Measurements from ENCODE around the gene SETD3.

The SETD3 gene

DNA sequence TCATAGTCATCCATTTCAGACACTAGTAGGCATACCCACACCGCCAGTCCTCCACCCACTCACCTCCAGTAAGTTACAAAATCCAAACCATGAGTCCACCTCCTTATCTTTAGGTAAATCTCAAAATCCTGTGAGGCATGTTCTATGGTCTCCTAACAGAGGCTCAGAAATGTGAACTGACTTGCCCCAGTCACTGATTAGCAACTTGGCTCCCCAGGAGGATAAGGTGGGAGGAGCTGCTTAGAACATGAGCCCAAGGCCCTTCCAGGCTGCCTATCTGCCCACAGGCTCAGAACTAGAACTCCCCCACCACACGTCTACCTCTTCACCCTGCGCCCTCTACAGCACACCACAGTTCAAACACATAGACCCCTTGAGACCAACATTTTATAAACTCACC lies 19.9 kb downstream of the SETD3 start:
- no peak for DNase-seq (ENCODE audit: low read depth in 2 of 2)

DNA sequence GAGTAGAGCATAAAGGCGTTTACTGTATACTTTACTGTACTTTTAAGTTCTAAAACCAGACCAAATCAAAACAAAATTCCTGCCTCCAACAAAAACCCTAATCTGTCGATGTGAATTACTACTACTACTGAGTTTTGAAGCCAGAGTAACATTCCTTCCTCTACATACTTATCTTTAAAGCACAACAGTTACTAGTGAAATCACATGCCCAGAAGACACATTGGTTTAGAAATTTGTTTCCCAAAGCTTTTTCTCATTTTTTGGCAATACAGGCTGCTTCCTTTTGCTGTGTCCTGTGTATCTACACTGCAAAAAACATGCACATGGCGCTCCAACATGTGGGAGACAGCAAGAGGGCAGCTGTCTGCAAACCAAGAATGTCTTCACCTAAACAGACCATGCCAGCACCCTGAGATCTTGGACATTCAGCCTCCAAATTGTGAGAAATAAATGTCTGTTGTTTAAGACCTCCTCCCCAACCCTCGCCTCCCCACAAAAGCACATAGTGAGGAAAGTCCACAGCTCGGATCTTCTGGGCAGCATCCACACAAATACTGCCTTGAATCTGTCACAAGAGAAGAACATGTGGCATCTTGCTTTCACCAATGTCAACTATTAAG lies 21.1 kb downstream of the SETD3 start:
- DNase-seq (ENCODE audit: low read depth in 2 of 2) = no peak

- no peak for DNase-seq (ENCODE audit: low read depth in 2 of 2)
Measured at GRCh38 chr14:99454246-99454645, 26.4 kb downstream of the SETD3 start.

DNA sequence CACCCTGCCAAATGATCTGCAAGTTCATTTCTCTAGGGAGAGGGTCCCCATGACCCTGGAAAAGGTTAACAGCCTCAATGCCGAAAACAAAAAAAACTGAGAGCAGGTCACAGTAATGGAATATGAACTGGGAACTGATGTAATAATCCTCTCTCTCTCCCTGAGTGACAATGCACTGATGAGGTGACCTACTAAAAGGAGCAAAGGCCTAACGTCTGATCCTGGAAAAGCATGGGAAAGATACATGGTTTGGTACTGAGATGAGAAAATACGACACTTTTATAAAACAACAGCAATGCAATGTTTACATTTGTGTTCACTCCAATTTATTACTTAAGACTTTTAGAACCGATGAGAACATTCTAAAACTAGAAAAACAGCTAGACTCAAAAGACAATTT lies 27.7 kb downstream of the SETD3 start:
- no peak for DNase-seq (ENCODE audit: low read depth in 2 of 2)

DNA sequence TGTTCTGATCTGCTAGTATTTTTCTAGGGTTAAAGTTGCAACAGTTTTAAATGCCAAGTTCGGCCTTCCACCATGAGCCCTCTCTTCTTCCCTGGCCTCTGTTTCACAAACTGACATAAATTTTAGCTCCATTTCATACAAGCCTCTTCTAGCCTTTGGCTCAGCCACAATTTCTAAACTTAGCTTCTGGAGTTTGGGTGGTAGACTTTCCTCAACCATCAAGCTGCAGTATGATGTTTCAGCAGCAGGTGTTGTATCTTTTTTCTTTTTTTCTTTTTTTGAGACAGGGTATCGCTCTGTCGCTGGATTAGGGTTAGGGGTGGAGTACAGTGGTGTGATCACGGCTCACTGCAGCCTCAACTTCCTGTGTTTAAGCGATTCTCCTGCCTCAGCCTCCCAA lies 29.4 kb downstream of the SETD3 start:
- no peak for DNase-seq (ENCODE audit: low read depth in 2 of 2)

GRCh38 chr14:99450266-99450665 lies 30.4 kb downstream of the SETD3 start:
- no peak for DNase-seq (ENCODE audit: low read depth in 2 of 2)

DNA sequence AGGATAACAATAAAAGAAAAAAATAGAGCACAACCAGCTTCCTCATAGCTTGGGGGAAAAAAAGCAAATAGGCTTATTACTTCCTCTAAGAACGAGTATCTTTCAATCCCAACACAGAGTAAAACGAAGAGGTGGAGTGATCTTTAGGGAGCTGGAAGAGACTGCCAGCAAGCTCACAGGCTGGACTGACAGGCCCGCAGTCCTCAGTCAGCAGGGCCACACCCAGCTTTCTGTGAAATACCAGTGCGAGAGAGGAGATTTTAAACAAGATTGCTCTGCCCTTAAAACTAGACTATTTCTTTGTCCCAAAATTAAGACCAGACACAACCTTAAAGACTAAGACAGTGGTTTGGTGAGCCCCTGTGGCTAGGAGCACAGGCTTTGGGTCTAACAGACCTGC lies 32.9 kb downstream of the SETD3 start:
- DNase-seq (ENCODE audit: low read depth in 2 of 2) = no peak

DNA sequence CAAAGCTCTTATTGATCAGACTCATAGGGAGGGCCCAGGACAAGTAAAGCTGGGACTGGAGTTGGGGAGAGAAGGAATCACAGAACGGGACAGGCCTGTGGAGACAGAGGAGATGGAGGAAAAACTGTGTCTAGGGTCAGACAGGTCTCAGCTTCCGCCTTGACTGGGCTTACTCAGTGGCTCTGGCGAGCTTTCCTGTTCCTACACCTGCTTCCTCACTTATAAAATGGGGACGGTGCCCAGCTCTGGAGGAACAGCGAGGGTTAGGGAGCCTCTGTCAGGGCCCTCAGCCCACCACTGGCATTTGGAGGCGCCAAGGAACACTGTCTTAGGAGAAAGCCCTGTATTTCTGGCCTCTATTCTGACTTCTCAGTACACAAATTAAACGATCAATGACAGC lies 34.7 kb downstream of the SETD3 start:
- no peak for DNase-seq (ENCODE audit: low read depth in 2 of 2)

DNA sequence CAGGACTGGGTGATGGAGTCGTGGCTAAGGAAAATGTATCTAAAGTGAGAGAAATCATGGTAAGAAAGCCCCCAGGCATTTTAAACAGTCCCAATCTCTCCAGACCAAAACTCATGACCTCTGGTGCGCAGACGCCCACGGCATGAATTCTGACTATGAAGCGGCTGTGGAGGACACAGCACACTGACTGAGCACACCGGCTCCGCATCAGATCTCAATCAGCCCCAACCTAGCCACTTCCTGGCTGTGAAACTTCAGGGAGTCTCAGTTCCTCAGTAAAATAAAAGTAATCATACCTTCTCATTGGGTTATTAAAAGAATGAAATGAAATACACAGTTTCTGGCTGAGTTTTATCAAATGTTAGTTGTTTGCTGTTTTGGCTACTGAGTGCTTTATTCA lies 38.7 kb downstream of the SETD3 start:
- DNase-seq (ENCODE audit: low read depth in 2 of 2) = no peak

DNA sequence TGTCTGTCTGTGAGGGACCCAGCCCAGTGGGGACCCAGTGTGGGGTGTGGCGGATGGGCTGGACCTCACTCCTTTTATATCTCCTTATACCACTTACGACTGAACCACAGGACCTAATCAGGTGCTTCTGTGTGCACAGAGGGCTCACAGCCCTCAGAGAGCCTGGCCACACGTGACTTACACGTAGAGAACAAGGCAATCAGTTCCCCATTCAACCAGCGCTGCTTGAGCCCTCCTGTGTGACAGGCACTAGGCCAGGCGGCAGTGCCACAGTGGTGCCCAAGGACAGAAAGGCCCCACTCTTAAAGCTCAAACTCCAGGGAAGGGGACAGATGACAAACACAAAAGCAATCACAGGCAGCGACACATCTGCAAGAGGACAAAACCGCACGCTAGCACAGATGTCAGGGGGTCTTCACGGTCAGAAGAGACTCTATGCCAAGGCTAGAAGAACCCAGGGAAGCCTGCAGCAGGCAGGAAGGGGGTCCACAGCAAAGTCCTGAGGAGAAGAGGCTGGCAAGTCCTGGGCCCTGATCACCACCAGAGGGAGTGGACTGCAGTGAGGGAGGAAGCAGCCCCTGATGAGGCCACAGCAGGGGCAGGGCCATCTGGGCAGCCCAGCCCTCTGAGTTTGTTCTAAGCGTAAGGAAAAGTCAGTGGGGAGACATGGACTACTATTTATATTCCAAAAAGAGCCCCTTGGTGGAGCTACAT lies 39.3 kb downstream of the SETD3 start:
- DNase-seq (ENCODE audit: low read depth in 2 of 2) = no peak

DNA sequence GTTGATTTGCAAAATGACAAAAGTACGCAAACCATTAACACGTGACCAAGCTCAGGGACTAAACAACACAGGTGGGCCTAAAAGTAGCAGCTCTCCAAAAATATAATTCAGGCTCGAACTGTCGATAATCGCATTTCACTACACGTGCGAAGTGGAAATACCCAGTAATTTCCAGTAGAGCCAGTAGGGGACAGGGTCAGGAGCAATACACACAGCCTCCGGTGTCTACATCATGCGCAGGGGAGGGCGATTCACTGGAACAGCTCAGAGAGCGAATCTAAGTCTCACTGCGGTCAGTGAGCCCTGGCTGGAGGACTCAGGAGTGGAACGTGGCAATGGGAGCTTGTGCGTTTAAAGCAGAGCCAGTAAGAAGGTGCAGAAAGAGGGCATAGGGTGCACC lies 40.4 kb downstream of the SETD3 start:
- no peak for DNase-seq (ENCODE audit: low read depth in 2 of 2)

- DNase-seq (ENCODE audit: low read depth in 2 of 2) = no peak
Measured at GRCh38 chr14:99437706-99438105, 43.0 kb downstream of the SETD3 start.

- no peak for DNase-seq (ENCODE audit: low read depth in 2 of 2)
Measured at GRCh38 chr14:99436247-99437180, 44.1 kb downstream of the SETD3 start.

- DNase-seq (ENCODE audit: low read depth in 2 of 2) = no peak
Measured at GRCh38 chr14:99435327-99435726, 45.3 kb downstream of the SETD3 start.

DNA sequence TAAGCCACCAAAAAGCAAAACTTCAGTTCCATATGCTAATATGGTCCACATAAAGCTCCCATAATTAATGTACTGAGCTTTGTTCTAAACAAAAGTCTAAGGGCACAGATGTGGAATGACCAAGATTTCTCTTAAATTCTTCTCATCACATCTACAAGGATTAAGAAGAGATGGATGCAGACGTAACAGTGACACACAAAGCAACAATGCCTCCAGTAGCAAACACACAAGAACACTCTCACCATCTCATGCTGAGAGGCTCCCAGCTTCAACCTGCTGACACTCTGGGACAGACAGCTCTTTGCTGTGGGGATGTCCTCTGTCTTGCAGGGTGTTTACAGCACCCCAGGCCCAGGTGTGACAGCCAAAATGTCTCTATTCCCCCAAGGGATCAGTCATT lies 48.2 kb downstream of the SETD3 start:
- DNase-seq (ENCODE audit: low read depth in 2 of 2) = no peak

GRCh38 chr14:99431986-99432385 lies 48.7 kb downstream of the SETD3 start:
- no peak for DNase-seq (ENCODE audit: low read depth in 2 of 2)

GRCh38 chr14:99430491-99430890 lies 50.2 kb downstream of the SETD3 start:
- DNase-seq (ENCODE audit: low read depth in 2 of 2) = no peak

DNA sequence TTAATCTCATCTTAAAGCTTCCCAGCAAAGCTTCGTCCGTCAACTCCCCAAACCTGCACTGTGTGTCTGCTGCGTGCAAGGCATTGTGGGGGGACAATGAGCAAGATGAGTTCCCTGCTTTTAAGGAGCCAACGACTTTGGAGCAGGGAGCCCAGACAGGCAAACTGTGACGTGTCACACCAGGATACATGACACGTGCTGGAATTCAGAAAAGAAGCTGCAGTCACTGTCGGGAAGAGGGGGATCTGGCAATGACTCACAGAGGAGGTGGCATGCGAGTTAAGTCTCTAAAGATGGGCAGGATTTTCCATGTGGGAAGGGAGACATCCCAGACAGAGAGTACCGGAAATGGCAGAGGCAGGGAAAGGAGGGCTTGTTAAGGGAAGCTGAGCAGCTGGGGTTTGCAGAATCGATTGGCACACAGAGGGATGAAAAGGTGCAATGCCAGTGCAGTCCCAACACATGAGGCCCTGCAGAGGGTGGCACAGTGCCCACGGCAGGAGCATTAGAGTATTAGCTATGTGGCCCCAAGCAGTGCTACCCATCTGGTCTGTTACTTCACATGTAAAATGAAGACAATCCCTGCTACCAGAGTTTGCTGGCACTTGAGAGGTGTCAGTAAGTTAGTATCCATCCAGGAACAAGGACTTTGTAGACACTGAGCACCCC lies 52.9 kb downstream of the SETD3 start:
- peak; percentile 67 to 70 for DNase-seq (ENCODE audit: low read depth in 2 of 2)

DNA sequence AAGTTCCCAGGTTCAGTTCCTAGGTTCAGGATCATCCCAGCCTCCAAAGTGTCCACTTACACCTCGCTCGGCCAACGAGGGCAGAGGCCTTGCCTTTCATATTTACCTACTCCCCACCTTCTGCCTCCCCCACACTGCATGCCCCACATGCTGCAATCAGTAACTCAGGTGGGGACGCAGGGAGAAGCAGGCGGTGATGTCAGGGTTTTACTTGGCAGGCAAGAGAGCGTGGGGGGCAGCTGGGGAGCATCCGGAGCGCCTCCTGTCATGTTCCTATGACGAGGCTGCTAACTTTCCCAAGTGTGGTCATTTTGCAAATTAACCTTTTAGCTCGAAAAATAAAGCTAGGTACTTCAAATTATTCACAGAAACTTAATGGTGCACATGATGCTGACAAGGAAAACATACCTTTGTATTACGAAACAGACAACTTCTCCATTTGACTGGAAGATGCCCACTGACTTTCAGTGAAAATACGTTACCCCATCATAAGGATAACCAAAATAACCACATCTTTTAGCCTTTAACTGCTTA lies 53.8 kb downstream of the SETD3 start:
- no peak for DNase-seq (ENCODE audit: low read depth in 2 of 2)

- no peak for DNase-seq (ENCODE audit: low read depth in 2 of 2)
Measured at GRCh38 chr14:99426265-99426664, 54.4 kb downstream of the SETD3 start.

DNA sequence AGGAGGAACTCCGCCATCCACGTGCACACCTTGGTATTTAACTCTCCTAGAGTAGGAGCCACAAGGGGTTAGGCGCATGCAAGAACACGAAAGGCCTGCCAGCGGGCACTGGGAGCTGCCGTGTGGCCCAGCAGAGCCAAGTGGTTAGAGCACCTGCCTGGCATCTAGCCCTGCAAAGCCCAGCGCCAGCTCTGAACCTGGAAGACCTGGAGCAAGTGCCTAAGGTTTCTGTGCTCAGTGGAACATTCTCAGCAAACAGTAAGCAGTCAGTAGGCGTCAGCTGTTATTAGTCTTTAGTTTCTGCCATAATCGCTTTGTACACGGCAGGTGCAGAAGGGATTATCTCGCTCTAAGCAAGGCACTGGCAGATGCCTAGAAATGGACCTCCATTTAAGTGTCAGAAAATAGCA lies 55.4 kb downstream of the SETD3 start:
- DNase-seq (ENCODE audit: low read depth in 2 of 2) = no peak

DNA sequence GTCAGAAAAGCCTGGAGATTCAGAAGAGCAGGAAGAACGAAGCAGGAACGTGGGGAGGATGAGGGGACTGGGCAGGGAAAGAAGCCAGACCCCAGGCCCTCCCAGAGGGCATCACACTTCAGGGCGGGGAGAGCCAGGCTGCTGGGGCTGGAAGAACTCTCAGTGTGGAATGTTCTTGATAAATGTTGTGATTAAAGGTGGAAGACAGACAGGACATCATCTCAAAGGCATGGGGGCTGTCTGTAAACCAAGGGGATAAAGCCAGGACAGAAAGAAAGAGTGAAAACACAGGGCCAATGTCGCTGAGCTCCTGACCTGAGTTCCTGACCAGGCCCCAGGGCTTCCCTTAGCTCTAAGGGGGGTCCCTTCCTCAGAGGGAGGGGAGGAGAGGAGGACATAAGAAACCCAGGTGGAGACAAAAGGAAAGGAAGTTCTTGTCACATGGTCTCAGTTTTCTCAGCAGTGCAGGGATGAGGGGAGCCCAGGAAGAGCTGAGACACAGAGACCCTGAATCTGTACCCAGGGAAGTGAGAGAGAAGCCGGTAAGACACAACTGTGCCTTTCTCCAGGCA lies 56.3 kb downstream of the SETD3 start:
- no peak for DNase-seq (ENCODE audit: low read depth in 2 of 2)

Measured in fibroblast of skin of left quadriceps (primary cell).